Measurements from ENCODE around the gene RCAN1.
"Not testable (repeated sequence)": the region's sequence is repeated elsewhere in the genome, so short reads cannot be mapped to it uniquely, and the experiment has no call there.

Gene RCAN1

GRCh38 chr21:34511787-34512455 lies 103.0 kb downstream of the RCAN1 start, which contains the start of gene KCNE1:
TSS of gene KCNE1 (minus strand) at chr21:34512210. CDS start at chr21:34449634, 62,576 bp downstream.
- DNase-seq = no peak

GRCh38 chr21:34511181-34511580 lies 103.7 kb downstream of the RCAN1 start:
- DNase-seq = no peak

GRCh38 chr21:34510148-34511142 lies 104.5 kb downstream of the RCAN1 start:
- DNase-seq = no peak

GRCh38 chr21:34509151-34509550 lies 105.8 kb downstream of the RCAN1 start:
- no peak for DNase-seq

GRCh38 chr21:34504595-34504994 lies 110.3 kb downstream of the RCAN1 start:
- DNase-seq = no peak

- no peak for DNase-seq
These were observed 112.3 kb downstream of the RCAN1 start for GRCh38 chr21:34502480-34503106.

GRCh38 chr21:34501716-34502115 lies 113.2 kb downstream of the RCAN1 start:
- DNase-seq = no peak

- DNase-seq = no peak
These were observed 114.7 kb downstream of the RCAN1 start for GRCh38 chr21:34500191-34500590.

- no peak for DNase-seq
These were observed 115.8 kb downstream of the RCAN1 start for GRCh38 chr21:34499116-34499515.

- no peak for DNase-seq
These were observed 116.3 kb downstream of the RCAN1 start for GRCh38 chr21:34498623-34499022.

- DNase-seq = not testable (repeated sequence)
These were observed 131.1 kb downstream of the RCAN1 start for GRCh38 chr21:34483854-34484253.

- DNase-seq = not testable (repeated sequence)
These were observed 131.5 kb downstream of the RCAN1 start for GRCh38 chr21:34483435-34483834.

- not testable (repeated sequence) for DNase-seq
These were observed 147.6 kb downstream of the RCAN1 start for GRCh38 chr21:34467333-34467732.

All from cortex of kidney (tissue), 1 donor.